ENCODE results near the gene GPR15. TPM values are rescaled to one million over a fixed set of nuclear protein-coding genes. Genes with fewer than 3 reads are reported as not detected.

GPR15 gene
- total and polyA plus RNA-seq, 2 donors (not counting 3 experiments of a cell fraction or from before 2014, with no cell fraction given), result not detected

- dilution Hi-C loops (cut with MboI; ENCODE audit: extremely low pct_ligation_motif_present, low sequenced_read_pairs), result no loop called here
- BruUV-seq (replicated peaks), result no TSS peak
- no peaks in the 10 kb centered on the region for H3K79me2 ChIP-seq (ENCODE audit: control insufficient read depth, insufficient read depth, low read length)
- intact Hi-C loops (cut with micrococcal nuclease), result no loop called here
- H3K9me1 ChIP-seq (replicated peaks; ENCODE audit: control insufficient read depth, extremely low read depth, insufficient read depth, low read length), result no peaks in the 10 kb centered on the region
- FAIRE-seq (no peak), DNase-seq (ENCODE audit: low read depth, low spot score) (no peak)
- H3K36me3 ChIP-seq (ENCODE audit: control insufficient read depth in 2 of 2, extremely low read depth in 1 of 2, insufficient read depth in 2 of 2, low read length in 2 of 2), result peaks cover 2 to 6% of the 10 kb centered on the region in 2 experiments
- H3K9me3 ChIP-seq (replicated peaks; ENCODE audit: control insufficient read depth, insufficient read depth, low read length), result no peaks in the 10 kb centered on the region
- H3K4me2 ChIP-seq (ENCODE audit: insufficient read depth, low read length), result no peak overlapping the region
- H2AFZ ChIP-seq (ENCODE audit: low read depth, low read length), result no peak overlapping the region
- H4K20me1 ChIP-seq (replicated peaks; ENCODE audit: control insufficient read depth, extremely low read depth, insufficient read depth, low read length), result no peaks in the 10 kb centered on the region
- no peak overlapping the region for H3K27ac ChIP-seq (ENCODE audit: insufficient read depth, low read depth, low read length)
- H3K27me3 ChIP-seq (ENCODE audit: control insufficient read depth in 2 of 2, insufficient read depth in 2 of 2, low read length in 2 of 2), result no peaks in the 10 kb centered on the region
- POLR2A ChIA-PET, result no interaction called here
- CTCF ChIA-PET, result interaction anchor here (1.1 kb wide), 2 partner anchors 12 to 16 kb away, joined by 3 read pairs; partner anchors contain the start of gene CPOX
- H3K4me3 ChIP-seq (replicated peaks in 1 of 3; ENCODE audit: insufficient read depth in 1 of 3, low read depth in 1 of 3, low read length in 3 of 3), result no peak overlapping the region
- no peak overlapping the region for H3K9ac ChIP-seq (replicated peaks; ENCODE audit: extremely low read depth, insufficient read depth, low read length)
- H3K4me1 ChIP-seq (ENCODE audit: control insufficient read depth, extremely low read depth, insufficient read depth, low read length), result peaks cover 8% of the 10 kb centered on the region
- no peak for TF ChIP-seq MYC (IDR thresholded peaks at IDR 0.05; ENCODE audit: low read depth, low read length)
- TF ChIP-seq JUN (IDR thresholded peaks at IDR 0.05; ENCODE audit: borderline replicate concordance, insufficient read depth, insufficient read length, low read depth), result no peak
- no peak for TF ChIP-seq CTCF (IDR thresholded peaks at IDR 0.05; ENCODE audit: extremely low read depth in 1 of 2, insufficient read depth in 1 of 2, low read depth in 1 of 2, low read length in 2 of 2)
- no peak for TF ChIP-seq MAX (IDR thresholded peaks at IDR 0.05; ENCODE audit: insufficient read depth, insufficient read length)
- no peak for TF ChIP-seq GATA2 (IDR thresholded peaks at IDR 0.05; ENCODE audit: insufficient read depth, insufficient read length, low read depth, low read length)
- no peak for TF ChIP-seq POLR2AphosphoS5 (IDR thresholded peaks at IDR 0.05; ENCODE audit: insufficient read depth, low read depth, low read length)
- no peak for TF ChIP-seq FOS (IDR thresholded peaks at IDR 0.05; ENCODE audit: borderline replicate concordance, insufficient read depth, low read length)
- TF ChIP-seq EZH2 (IDR thresholded peaks at IDR 0.05; ENCODE audit: borderline replicate concordance, low read depth, low read length, severe bottlenecking), result no peak
- no peak for TF ChIP-seq POLR2A (IDR thresholded peaks at IDR 0.05; ENCODE audit: low read depth, low read length)
Observed at GRCh38 chr3:98577178-98577895, 45.6 kb downstream of the GPR15 start.
